HG03460 (cell line): ENCODE data around the gene B3GALT6.
A peak's percentile ranks its signal among the peaks of the same experiment; 100 is the strongest.

Experiments
- ATAC-seq: cut with Tn5 transposase; IDR thresholded peaks from one replicate; pipeline ENCODE4 v1.9.1; 2021; ENCODE audit not compliant: unreplicated experiment

Gene B3GALT6

DNA sequence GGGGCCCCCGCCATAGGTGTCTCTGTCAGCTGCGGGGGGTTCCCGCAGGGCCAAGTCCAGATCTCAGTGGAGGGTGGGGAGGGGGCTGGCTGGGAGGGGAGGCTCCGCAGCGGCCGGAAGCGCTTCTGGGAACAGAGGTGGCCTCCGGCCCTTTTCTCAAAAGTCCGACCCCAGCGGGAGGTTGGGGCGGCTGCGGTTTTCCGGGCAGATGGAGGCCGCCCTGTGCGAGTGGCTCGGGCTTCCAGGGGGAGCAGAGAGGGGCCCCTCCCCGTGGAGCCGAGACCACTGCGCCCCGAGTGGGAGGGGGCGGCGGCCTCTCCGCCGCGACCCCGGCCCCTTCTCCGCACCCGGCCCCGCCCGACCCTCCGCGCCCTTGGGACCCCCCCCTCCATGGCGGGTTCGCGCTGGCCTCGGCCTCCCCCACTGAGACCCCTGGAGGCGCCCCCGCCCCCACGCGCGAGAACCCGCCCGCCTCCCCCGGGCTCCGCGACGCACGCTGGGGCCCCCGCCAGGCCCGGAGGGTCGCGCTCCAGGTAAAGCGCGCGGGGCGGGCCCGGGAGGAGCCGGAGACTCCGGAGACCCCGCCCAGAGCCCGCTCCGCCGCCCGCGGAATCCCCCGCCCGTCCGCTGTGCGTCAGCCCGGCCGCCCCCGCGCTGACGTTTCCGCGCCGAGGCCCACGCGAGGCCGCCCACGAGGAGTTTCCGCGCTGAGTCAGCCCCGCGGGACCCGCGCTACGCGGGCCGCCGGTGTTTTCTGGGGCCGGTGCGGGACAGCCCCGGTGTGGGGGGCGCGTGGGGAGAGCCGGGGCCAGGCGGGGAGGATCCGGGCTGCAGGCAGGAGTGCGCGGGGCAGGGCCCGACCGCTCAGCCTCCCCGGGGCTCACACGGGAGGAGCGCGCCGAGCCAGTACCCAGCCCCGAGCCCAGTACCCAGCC, 30.9 kb upstream of the B3GALT6 start:
- peak; percentile 31 for ATAC-seq

DNA sequence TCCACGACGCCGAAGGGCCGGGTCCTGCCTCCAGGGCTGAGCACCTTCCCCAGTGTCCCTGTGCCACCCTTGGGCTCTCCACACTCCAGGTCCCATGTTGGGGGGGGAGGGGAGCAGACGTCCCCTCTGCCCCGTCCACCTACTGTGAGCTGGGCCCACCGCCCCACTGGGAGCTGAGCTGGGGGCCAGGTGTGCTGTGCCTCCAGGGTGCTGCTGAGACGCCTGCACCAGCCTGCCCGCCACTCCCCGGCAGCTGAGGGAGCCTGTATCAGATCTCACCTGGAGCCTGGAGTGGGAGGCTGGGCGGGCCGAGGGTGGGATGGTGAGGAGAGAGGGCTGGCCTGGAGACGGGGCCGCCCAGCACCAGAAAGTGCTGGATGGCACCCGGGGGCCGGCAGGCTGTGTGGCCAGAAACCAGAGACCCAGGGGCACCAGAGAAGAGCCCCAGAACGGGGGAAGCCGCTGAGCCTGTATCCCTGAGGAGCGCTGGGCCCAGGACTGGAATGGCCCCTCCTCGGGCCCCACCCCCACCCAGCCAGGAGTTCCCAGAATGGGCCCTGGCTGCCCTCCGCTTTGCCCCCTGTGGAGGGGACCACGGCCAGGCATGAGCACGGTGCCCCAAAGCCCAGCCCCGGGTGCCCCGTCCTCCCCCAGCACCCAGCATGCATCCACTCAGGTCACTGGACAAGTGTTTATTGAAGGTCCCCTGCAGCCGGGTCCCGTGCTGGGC, 29.0 kb upstream of the B3GALT6 start:
- ATAC-seq: no peak

DNA sequence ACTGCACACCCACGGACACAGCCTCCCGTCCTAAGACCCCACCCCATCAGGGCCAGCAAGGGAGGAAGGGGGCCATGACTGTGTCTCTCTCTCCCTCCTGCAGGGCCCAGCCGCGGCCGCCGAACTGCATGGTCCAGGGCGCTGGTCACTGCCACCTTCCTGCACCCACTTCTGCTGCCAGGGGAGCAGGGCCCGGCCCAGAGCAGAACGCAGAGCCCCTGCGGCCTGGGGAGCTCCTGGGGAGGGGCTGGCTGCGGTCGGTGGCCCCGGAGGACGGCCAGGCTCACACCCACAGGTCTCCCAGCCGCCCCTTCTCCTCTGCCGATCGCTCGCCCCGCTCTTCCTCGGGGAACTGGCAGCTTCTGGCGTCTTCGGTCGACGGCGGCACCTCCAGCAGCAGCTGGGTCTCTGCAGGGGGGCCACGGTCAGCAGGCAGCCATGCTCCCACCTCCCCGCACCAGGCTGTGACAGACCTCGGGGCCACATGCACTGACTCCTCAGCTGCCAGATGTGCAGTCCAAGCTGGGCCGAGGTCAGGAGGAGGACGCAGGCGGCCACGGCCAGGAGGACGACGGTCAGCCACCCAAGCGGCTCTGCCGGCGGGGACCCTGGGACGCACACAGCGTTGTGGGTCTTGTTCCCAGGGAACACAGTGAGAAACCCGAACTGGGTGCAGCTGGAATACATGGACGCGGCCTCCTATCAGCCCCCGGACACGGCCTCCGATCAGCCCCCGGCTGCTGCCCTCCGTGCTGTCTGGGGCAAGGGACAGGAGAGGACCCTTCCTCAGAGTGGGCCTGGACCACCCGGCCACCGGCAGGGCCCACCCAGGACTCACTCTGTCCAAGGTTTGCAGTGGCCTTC, 28.2 kb upstream of the B3GALT6 start:
- no peak for ATAC-seq

DNA sequence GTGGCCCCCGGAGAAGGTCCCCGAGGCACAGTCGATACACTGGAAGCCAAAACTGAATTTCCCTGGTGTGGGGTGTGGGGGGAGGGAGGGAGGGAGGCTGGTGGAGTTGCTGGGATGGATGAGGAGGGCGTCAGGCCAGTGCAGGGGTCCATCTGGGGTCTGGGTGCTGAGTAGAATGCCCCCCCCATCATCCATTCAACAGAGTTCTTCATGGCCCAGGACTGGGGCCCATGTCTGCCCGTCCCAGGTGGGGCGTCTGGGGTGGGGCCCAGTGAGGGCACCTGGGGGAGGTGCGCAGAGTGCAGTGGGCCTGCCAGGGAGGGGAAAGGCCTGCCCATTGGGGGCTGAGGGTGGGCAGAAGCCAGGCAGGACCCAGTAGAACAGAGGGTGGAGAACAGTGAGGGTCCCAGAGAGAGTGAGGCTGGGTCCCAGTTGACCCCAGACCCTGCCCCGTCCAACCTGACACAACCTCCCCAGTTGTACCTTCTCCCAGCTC, 27.6 kb upstream of the B3GALT6 start:
- no peak for ATAC-seq

DNA sequence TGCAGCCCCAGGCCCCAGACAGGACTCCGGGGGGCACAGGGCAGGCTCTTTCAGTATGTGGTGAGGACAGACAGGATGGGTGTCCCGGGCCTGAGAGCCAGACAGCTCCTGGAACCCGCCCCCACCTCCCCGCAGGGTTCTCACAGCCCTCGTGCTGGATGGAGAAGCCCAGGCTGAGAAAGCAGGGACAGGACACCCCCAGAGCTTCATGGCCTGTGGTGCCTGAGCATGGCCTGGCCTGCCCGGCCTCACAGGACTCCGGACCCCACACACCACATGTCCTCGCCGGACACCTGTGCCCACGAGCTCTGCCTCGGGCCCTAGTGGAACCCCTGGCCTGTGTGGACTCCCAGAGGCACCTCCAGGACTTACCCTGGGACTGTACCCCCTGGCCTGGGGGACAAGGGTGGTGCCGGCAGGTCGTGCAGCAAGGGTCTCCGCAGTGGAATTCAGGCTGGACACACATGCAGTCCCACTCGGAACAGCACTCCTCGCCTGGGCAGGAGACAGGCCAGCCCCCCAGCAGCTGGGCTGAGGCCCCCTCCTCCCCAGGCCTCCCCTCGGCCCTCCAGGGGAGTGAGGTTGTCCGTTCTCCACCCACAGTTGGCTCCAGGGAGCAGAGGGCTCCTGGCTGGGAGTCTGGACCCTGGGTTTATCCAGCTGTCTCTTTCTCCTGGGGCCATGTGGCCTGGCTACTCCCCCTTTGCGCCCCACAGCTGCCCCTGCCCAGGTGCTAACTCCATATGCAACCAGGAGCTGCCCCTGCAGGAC, 26.9 kb upstream of the B3GALT6 start:
- ATAC-seq: no peak

GRCh38 chr1:1205769-1206375, 26.2 kb upstream of the B3GALT6 start:
- no peak for ATAC-seq

DNA sequence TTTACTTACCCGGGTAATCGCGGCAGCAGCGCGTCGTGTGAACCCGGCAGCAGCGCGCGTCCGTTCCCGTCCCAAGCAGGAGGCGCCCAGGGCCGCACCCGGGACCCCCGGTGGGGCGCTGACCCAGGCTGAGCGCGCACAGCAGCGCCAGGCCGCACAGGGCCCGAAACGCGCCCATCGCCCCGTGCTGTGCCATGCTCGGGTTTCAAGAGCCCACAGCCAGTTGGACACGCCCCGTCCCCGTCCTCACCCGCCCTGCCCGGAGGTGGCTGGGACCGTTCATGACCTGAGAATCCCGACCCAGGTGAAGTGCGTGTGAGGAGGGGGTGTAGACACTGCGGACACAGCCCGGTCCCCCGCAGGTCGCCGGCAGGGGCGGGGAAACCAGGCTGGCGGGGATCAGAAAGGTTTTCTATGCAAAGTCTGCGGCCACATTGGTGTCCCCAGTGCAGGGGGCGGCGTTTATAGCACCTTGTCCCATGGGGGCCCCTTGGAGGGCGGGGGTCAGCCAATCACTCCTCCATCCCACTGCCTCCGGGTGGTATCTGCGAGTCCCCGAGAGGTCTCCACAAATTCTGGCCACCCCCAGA, 25.6 kb upstream of the B3GALT6 start, which contains the start of gene TNFRSF18:
TSS of gene TNFRSF18 (minus strand) at position 217 of the 590 bp plus-strand sequence. CDS start at position 196, 21 bp downstream.
- ATAC-seq: no peak

GRCh38 chr1:1206966-1207531, 25.0 kb upstream of the B3GALT6 start:
- no peak for ATAC-seq

GRCh38 chr1:1207571-1207892, 24.5 kb upstream of the B3GALT6 start:
- no peak for ATAC-seq

DNA sequence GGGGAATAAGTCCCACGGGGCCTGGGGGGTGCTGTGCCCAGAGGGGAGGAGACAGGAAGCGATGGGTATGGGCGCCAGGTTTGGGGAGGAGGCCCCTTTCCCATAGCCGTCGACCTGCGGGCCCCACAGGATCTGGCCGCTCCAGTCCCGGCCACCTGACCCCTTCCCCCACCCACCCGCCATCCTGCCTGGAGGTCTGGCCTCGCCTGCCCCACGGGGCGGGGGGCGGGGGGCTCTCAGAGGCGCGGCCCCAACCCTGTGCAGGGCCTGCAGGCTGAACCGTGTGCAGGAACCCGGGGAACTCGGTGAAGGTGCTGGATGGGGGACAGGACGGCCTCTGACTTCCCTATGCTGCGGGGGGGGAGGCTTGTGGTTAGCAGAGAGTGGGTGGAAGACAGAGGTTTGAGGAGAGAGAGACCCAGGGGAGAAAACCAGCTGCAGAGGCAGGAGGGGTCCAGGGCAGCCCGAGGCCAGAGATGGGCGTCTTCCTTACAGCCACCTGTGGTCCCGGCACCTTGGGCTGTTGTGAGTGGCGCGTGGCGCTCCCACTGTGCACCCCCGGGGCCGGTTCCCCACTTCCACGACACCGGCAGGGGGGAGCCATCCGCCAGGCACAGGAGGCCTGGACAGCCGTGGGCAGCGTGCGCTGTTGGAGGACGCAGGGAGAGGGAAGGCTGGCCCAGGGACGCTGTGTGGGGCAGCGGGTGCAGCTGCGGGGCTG, 23.2 kb upstream of the B3GALT6 start:
- ATAC-seq: no peak

GRCh38 chr1:1210726-1211540, 21.1 kb upstream of the B3GALT6 start:
- ATAC-seq: no peak

GRCh38 chr1:1211541-1212441, 20.2 kb upstream of the B3GALT6 start:
- ATAC-seq: no peak

GRCh38 chr1:1212780-1213344, 19.2 kb upstream of the B3GALT6 start:
- ATAC-seq: no peak

DNA sequence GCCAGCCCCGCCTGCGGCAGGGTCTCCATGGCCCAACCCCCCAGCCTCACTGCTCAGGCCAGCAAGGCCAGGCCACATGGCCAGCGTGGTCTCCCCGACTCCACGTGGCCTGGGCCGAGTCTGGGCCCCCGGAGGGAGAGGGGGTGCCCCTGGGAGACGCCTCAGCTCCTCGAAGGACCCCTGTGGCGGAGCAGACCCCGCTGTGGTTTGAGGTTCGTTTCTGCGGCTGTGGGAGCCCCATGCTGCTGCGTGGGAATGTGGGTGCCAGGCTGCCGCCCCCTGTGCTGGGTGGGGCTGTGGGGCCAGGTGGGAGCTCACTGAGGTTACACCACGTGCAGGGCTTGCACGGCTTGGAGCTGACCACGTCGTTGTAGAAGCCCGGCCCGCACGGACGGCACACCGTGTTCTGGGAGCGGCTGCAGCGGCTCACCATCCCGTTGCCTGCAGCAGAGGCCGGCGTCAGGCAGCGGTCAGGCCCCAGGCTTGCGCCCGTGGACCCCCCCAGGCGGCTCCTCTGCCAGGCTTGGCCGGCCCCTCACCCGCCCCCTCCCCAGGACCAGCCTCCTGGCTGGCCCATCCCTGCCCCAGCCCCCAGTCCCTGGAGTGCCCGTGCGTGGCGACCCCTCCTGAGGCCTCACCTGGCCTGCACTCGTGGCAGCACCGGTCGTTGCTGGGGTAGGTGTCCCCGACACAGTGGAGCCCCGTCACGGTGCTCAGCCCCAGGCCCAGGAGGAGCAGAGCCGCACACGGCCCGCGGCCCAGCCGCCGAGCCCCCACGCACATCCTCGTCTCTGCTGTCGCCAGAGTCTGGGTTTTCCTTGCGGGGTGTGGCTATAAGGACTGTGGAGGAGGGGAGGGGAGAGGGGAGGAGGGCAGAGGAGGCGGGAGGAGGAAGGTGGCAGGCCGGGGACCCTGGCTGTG, 18.4 kb upstream of the B3GALT6 start, which contains the start of gene TNFRSF4:
TSS of gene TNFRSF4 (minus strand) at position 809 of the 921 bp plus-strand sequence. CDS start at position 783, 26 bp downstream.
- ATAC-seq: no peak

DNA sequence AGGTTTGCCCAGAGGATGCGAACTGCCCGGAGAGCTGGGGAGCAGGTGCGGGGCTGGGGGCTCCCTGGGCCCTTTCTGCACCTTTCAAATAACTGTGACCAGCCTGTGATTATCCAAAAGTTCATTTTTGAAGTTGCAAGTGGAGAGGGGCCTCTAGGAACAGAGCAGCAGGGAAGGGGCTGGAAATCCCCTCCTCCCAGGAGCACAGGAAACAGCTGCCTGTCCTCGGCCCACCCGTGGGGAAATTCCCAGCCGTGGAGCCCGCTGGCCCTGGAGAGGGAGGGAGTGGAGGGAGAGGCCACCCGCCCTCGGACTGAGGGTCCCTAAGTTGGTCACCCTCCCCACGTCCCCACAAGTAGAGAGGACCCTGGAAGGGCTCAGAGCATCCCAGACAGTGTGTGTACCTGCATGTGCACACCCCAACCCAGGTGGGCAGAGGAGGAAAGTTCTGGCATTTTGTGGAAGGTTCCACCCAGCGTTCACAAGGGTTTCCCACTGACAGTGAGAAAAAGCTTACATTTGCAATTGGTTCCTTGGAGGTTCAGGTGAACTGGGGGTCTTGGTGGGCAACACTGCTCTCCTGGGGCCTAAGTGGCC, 16.9 kb upstream of the B3GALT6 start:
- ATAC-seq: no peak
